Measurements from ENCODE around the gene PHLDA2. TPM values are rescaled to one million over a fixed set of nuclear protein-coding genes. Genes with fewer than 3 reads are reported as not detected.

Gene PHLDA2
- total RNA-seq, 1 donor from 2014 or later, result 0.42 TPM

DNA sequence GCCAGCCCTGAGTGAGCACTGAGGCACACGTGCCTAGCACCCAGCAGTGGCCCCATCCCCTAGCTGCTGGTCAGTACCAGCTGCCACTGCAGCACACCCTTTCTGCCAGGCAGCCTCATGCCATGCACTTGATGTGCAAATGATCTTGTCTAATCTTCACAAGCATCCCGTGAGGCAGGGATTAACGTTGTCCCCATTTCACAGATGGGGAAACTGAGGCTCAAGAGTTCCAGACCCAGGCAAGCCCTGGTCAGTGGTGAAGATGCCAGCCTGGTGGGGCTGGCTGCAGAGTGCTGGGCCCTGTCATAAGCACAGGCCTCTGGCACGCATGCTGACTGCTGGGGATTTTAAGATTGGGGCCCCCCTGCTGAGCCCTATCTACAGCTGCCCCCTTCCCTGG is 35.3 kb downstream of the PHLDA2 start:
- Mint-ChIP-seq H3K4me1 (peaks cover 18% of the 10 kb centered on the region), H3K27me3 (no peaks in the 10 kb centered on the region), H3K27ac (no peak overlapping the region), H3K9me3 (no peaks in the 10 kb centered on the region), H3K4me3 (no peak overlapping the region), H3K36me3 (ENCODE audit: low read depth) (no peaks in the 10 kb centered on the region)
- POLR2A ChIA-PET, result no interaction called here
- TF ChIP-seq, protein P1, sequence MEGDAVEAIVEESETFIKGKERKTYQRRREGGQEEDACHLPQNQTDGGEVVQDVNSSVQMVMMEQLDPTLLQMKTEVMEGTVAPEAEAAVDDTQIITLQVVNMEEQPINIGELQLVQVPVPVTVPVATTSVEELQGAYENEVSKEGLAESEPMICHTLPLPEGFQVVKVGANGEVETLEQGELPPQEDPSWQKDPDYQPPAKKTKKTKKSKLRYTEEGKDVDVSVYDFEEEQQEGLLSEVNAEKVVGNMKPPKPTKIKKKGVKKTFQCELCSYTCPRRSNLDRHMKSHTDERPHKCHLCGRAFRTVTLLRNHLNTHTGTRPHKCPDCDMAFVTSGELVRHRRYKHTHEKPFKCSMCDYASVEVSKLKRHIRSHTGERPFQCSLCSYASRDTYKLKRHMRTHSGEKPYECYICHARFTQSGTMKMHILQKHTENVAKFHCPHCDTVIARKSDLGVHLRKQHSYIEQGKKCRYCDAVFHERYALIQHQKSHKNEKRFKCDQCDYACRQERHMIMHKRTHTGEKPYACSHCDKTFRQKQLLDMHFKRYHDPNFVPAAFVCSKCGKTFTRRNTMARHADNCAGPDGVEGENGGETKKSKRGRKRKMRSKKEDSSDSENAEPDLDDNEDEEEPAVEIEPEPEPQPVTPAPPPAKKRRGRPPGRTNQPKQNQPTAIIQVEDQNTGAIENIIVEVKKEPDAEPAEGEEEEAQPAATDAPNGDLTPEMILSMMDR (IDR thresholded peaks at IDR 0.05), result no peak
- intact Hi-C loops (cut with micrococcal nuclease), result loop anchor here (2.0 kb wide), 2 partner anchors 35 to 197 kb away; partner anchors contain the start of gene PHLDA2
- no peak for ATAC-seq (ENCODE audit: low read depth)
- no peak for DNase-seq
- CTCF ChIA-PET, result interaction anchor here (11.9 kb wide), 1 partner anchor 361 kb away, joined by 334 read pairs; no protein-coding TSS in a partner anchor

DNA sequence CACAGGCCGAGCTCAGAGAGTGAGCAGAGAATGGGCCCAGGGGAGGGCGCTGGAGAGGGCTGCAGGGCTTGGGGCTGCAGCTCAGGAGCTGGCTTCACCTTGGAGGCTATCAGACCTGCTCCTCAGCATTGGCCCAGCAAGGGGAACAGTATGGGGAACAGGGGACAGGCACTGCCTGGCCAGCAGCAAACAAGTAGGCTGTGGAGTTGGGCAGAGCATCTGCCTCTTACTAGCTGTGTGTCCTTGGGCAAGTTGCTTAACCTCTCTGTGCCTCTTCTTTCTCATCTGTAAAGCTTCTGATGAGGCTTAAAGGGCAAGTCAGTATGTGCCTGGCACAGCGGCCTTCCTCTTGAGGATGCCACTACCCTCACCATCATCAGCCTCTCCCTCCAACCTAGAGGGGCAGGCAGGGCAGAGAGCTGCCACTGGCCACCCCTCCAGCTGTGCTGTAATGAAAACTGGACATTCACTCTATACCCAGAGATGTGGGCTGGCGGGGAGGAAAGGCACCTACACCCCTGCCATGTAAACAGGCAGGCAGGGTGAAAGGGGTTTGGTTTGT is 36.2 kb downstream of the PHLDA2 start:
- Mint-ChIP-seq H3K27me3 (no peaks in the 10 kb centered on the region), H3K27ac (no peak overlapping the region), H3K9me3 (no peaks in the 10 kb centered on the region), H3K36me3 (ENCODE audit: low read depth) (no peaks in the 10 kb centered on the region), H3K4me3 (peak overlapping the region; percentile 62), H3K4me1 (peaks cover 15% of the 10 kb centered on the region)
- TF ChIP-seq, protein P1 (IDR thresholded peaks at IDR 0.05), result no peak
- ChIA-PET CTCF (interaction anchor here (0.6 to 11.9 kb wide), 8 partner anchors 9 to 472 kb away, joined by 3 to 334 read pairs (median 8); a partner anchor contains a TSS), POLR2A (interaction anchor here (0.5 to 3.4 kb wide), 5 partner anchors 9 to 594 kb away, joined by 3 to 16 read pairs (median 6); a partner anchor contains a TSS)
- peak; percentile 22 for ATAC-seq (ENCODE audit: low read depth)
- DNase-seq, result no peak
- intact Hi-C loops (cut with micrococcal nuclease), result loop anchor here (1.0 to 2.0 kb wide), 4 partner anchors 9 to 361 kb away; partner anchors contain the start of gene PHLDA2

DNA sequence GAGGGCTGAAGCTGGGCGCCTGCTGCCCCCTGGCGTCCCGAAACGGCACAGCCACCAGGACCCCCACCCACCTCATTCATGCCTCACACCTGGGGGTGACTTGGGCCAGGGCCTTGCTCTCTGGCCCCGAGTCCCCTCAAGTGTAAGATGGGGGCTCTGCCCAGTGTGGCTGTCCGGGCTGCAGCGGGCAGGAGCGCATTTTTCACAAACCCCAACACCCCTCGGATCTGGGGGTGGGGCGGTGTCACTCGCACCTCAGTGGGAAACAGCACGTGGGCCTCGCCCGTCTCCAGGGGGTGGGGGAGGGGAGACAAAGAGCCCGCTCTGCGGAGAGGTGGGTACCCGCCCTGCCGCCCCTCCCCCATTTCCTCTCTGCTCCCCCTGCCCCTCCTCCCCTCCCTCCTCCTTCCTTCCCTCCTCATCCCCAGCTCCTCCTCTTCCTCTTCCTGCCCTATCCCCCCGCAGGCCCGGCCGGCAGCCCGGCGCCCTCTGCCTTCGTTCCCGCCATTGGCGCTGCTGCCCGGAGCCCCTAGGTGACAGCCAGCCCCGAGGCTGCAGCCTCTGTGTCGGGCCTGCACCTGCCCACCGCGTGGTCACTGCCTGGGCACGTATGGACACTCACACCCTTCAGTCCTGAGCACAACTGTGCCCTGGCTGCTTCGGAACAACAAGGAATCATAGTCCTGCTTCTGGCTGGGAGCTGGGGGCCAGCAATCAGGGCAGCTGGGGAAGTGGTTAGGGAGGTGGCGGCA is 36.8 kb downstream of the PHLDA2 start:
- DNase-seq (peak; percentile 61), ATAC-seq (ENCODE audit: low read depth) (peak; percentile 68)
- no peak overlapping the region for H3K27ac Mint-ChIP-seq
- POLR2A ChIA-PET, result interaction anchor here (0.5 to 3.4 kb wide), 8 partner anchors 10 to 593 kb away, joined by 3 to 16 read pairs (median 3); a partner anchor contains a TSS
- intact Hi-C loops (cut with micrococcal nuclease), result loop anchor here (1.0 to 2.0 kb wide), 4 partner anchors 10 to 360 kb away; partner anchors contain the start of gene PHLDA2
- no peaks in the 10 kb centered on the region for H3K9me3 Mint-ChIP-seq
- CTCF ChIA-PET, result interaction anchor here (0.6 to 11.9 kb wide), 11 partner anchors 9 to 471 kb away, joined by 3 to 334 read pairs (median 3); partner anchors contain the start of gene NAP1L4
- no peaks in the 10 kb centered on the region for H3K27me3 Mint-ChIP-seq
- peaks cover 15% of the 10 kb centered on the region for H3K4me1 Mint-ChIP-seq
- H3K36me3 Mint-ChIP-seq (ENCODE audit: low read depth), result no peaks in the 10 kb centered on the region
- TF ChIP-seq, protein P1 (IDR thresholded peaks at IDR 0.05), result peak; percentile 74
- peak overlapping the region; percentile 72 for H3K4me3 Mint-ChIP-seq

DNA sequence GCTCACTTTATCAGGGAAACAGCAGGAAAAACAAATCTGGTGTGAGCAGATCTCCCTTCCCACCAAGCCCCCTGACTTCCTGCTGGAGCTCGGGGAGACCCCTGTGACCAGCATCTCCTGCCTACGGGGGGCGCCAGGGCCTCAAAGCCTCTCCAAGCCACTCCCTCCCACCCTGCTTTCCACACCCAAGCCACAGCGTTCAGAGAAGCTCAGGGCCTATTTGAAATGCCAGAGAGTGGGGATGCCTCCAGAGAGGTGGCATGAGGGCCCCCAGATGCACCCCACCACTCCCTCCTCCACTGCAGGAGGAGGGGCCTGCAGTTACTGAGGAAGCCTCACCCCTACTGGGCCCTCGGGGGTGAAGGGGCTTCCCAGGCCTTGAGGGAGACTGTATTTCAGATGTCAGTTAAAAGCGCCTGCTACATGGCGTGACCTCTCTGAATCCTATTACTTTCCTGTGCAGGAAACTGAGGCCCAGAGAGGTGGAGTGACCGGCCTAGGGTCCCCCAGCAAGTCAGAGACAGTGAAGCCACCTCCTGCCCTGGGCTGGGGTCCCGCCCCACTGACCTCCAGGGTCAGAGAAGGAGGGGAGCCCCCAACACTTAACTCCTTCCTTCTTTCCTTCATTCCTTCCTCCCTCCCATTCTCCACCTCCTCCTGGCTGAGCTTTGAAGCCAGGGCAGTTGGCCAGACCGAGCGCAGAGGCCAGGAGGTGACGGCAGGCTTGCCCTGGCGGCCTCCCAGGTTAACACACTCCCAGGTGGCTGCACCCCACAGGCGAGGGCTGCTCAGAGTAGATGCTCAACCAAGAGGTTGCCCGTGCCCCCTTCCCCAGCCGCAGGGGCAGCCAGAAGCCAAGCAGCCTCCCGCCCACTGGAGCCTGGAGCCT is 37.6 kb downstream of the PHLDA2 start:
- Mint-ChIP-seq H3K4me3 (peak overlapping the region; percentile 72), H3K36me3 (ENCODE audit: low read depth) (no peaks in the 10 kb centered on the region), H3K27ac (no peak overlapping the region), H3K9me3 (no peaks in the 10 kb centered on the region), H3K4me1 (peaks cover 18% of the 10 kb centered on the region), H3K27me3 (no peaks in the 10 kb centered on the region)
- TF ChIP-seq, protein P1 (IDR thresholded peaks at IDR 0.05), result no peak
- no peak for ATAC-seq (ENCODE audit: low read depth)
- ChIA-PET POLR2A (interaction anchor here (0.6 to 3.4 kb wide), 5 partner anchors 11 to 417 kb away, joined by 3 to 16 read pairs (median 3); a partner anchor contains a TSS), CTCF (interaction anchor here (0.7 to 11.9 kb wide), 9 partner anchors 10 to 467 kb away, joined by 3 to 334 read pairs (median 5); partner anchors contain the start of gene NAP1L4)
- intact Hi-C loops (cut with micrococcal nuclease), result loop anchor here (1.0 to 2.0 kb wide), 4 partner anchors 11 to 359 kb away; partner anchors contain the start of gene PHLDA2
- no peak for DNase-seq

All from activated B cell treated with CpG ODN at 0.5 μM for 24 hours (primary cell).